Muscle layer of duodenum (tissue), 2 donors: ENCODE results near the gene NFIB.

Experiments
- H3K27ac ChIP-seq: one replicate; pipeline ENCODE4 v1.7.0; 2013; ENCODE audit warnings: mild to moderate bottlenecking, low read length
- H3K27me3 ChIP-seq: one replicate; pipeline ENCODE4 v1.7.0; 2013; ENCODE audit warnings: low read depth, mild to moderate bottlenecking, control low read depth, low read length
- H3K36me3 ChIP-seq, 2 donors: one replicate each; pipeline ENCODE4 v1.7.0; 2013; ENCODE audit warnings: low read length in 2 of 2, control low read depth in 1 of 2, mild to moderate bottlenecking in 1 of 2; ENCODE audit not compliant: insufficient read depth in 2 of 2, control insufficient read depth in 1 of 2
- H3K4me1 ChIP-seq, 2 donors: one replicate each; pipeline ENCODE4 v1.7.0; 2013; ENCODE audit warnings: low read length in 2 of 2, mild to moderate bottlenecking in 2 of 2, control low read depth in 1 of 2, moderate library complexity in 1 of 2; ENCODE audit not compliant: insufficient read depth in 2 of 2, control insufficient read depth in 1 of 2
- H3K4me3 ChIP-seq, 2 donors: one replicate each; pipeline ENCODE4 v1.7.0; 2013; ENCODE audit warnings: low read length in 2 of 2, low read depth in 1 of 2, mild to moderate bottlenecking in 1 of 2
- H3K9me3 ChIP-seq, 2 donors: one replicate each; pipeline ENCODE4 v1.7.0; 2013; ENCODE audit warnings: low read length in 2 of 2, control low read depth in 1 of 2, mild to moderate bottlenecking in 1 of 2; ENCODE audit not compliant: control insufficient read depth in 1 of 2
- donor health status: healthy.

The NFIB gene

DNA sequence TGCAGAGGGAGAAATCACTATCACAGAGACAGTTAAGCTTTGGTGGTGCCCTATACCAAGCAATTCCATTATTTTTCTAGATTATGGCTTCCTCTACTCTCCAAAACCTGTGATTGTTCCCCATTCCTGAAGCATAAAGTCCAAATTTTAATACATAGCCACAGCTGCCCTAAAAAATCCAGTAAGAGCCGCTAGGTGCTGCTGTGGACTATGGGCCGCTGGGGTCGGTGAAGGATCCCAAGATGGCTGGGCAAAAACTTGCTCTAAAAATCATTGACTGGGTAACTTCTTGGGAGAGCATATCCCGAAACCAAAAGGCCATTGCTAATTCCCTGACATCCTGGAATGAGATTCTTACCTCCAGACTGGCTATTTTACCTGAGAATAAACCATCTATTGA, 245.3 kb downstream of the NFIB start:
- H3K36me3 ChIP-seq = no peaks in the 10 kb centered on the region
- H3K4me1 ChIP-seq = no peaks in the 10 kb centered on the region
- no peaks in the 10 kb centered on the region for H3K9me3 ChIP-seq
- no peak overlapping the region for H3K27ac ChIP-seq
- H3K4me3 ChIP-seq = no peak overlapping the region
- no peaks in the 10 kb centered on the region for H3K27me3 ChIP-seq

DNA sequence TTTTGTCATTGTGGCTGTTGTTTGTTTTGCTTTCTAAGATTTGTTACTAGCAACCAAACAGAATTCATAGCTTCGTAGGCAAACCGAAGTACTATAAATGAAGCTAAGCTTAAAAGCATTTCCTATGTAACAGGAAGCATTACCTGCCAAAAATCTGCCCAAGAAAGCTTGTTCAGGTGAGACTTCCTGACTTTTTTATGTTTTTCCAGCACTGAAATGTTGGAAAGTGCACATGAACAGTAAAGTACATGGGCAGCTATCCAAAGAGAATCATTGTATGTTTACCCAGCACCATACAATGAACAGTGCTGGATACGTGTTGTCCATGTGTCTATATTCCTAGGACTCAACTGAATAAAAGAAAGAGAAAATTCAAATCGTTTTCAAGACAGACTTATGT, 247.1 kb downstream of the NFIB start:
- no peak overlapping the region for H3K27ac ChIP-seq
- no peaks in the 10 kb centered on the region for H3K9me3 ChIP-seq
- H3K4me3 ChIP-seq = no peak overlapping the region
- H3K36me3 ChIP-seq = no peaks in the 10 kb centered on the region
- no peaks in the 10 kb centered on the region for H3K4me1 ChIP-seq
- H3K27me3 ChIP-seq = no peaks in the 10 kb centered on the region

GRCh38 chr9:14066032-14066431, 247.9 kb downstream of the NFIB start:
- no peaks in the 10 kb centered on the region for H3K4me1 ChIP-seq
- no peak overlapping the region for H3K27ac ChIP-seq
- no peak overlapping the region for H3K4me3 ChIP-seq
- H3K36me3 ChIP-seq = no peaks in the 10 kb centered on the region
- H3K27me3 ChIP-seq = no peaks in the 10 kb centered on the region
- H3K9me3 ChIP-seq = no peaks in the 10 kb centered on the region

DNA sequence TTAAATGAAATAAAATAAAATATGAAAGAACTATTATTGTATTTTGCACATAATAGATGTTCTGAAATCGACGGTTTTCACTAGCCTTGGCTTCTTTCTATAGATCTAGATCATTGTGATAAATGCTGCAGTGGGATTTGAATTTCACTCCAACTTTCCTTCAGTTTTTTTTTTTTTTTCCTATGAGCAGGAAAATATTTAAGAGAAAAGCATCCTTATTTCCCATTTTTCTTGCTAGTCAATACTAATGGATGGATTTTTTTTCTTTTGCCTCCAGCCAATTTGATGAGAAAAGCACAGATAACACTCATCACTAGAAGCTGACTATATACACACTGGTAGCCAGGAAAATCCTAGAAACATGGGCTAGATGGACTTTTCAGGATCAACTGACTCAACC, 249.0 kb downstream of the NFIB start:
- no peak overlapping the region for H3K4me3 ChIP-seq
- H3K9me3 ChIP-seq = no peaks in the 10 kb centered on the region
- H3K4me1 ChIP-seq = no peaks in the 10 kb centered on the region
- H3K27ac ChIP-seq = no peak overlapping the region
- no peaks in the 10 kb centered on the region for H3K27me3 ChIP-seq
- H3K36me3 ChIP-seq = no peaks in the 10 kb centered on the region

DNA sequence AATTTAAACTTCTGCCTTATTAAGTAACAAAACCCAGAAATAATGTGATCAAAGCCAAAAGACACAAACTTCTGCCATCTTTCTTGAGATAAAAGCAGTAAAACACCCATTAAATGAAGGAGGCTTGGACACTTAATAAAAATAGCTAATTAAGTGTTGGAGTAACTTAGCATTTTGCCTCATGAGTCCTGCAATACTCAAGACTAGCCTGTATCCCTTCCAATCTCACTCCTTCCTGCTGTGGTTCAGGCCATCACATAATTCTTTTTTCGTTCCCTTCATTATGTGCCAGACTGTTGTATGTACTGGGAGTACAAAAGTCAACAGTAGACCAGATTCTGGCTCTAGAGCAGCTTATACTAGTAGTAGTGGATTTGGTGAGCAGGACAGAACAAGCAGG, 250.2 kb downstream of the NFIB start:
- Histone ChIP-seq H3K27me3 (no peaks in the 10 kb centered on the region), H3K4me1 (no peaks in the 10 kb centered on the region), H3K27ac (no peak overlapping the region), H3K36me3 (no peaks in the 10 kb centered on the region), H3K4me3 (no peak overlapping the region), H3K9me3 (no peaks in the 10 kb centered on the region)

DNA sequence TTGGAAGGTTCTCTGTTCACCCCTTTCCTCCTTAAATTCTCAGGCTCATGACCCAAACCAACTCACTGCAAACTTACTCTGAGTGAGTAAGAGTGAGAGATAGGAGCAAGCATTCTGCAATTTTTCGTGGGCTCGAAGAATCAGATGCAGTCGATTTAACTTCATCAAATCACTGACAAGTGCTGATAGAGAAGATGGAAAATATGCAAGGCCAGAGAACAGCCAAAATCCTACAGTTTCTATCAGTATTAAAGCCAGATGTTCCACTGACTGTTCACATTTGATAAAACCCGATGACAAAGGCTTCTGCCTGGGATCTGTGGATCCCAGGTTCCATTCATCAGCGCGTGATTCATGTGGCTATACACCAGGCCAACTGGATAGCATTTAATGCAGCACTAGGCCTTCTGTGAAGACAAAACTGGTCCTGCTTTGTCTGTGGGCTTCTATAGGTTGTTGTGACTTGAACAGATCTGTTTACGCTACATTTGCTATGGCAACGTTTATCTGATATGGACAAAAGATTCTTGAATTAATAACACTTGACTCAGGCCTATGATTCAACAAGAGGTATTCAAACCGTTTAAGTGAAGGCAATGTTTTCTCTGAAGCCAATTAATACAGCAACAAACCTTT, 251.2 kb downstream of the NFIB start:
- H3K27ac ChIP-seq = no peak overlapping the region
- H3K4me3 ChIP-seq = no peak overlapping the region
- no peaks in the 10 kb centered on the region for H3K36me3 ChIP-seq
- no peaks in the 10 kb centered on the region for H3K9me3 ChIP-seq
- no peaks in the 10 kb centered on the region for H3K4me1 ChIP-seq
- H3K27me3 ChIP-seq = no peaks in the 10 kb centered on the region

DNA sequence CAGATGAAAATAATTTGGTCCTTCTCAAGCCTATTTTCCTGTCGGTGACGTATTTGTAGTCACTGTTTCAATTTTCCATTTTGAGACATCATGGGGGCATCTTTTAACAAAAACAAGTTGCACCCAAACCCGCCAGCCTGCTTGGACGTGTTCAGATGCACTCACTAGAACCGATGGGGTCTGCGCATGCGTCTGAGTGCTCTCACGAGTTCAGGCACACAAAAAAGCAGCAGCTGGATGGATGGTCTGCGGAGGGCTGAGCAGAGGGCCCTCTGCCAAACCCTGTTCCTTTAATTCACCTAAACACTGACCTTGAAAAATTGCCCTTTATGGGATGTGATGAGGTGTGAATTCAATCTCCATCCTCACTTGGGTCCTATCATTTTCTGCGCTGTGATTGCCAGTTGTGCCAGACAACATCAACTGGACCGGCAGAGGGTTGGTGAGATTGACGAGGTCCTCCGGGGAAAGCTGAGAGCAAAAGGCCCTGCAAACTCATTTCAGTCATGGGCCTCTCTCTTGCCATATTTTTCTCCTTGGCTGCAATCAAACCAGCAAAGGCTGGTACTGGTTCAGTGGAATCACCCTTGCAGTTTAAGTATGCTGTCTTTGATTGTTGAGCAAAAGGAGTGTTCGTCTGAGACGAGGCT, 251.9 kb downstream of the NFIB start:
- Histone ChIP-seq H3K27ac (no peak overlapping the region), H3K9me3 (no peaks in the 10 kb centered on the region), H3K36me3 (no peaks in the 10 kb centered on the region), H3K27me3 (no peaks in the 10 kb centered on the region), H3K4me1 (no peaks in the 10 kb centered on the region), H3K4me3 (no peak overlapping the region)

DNA sequence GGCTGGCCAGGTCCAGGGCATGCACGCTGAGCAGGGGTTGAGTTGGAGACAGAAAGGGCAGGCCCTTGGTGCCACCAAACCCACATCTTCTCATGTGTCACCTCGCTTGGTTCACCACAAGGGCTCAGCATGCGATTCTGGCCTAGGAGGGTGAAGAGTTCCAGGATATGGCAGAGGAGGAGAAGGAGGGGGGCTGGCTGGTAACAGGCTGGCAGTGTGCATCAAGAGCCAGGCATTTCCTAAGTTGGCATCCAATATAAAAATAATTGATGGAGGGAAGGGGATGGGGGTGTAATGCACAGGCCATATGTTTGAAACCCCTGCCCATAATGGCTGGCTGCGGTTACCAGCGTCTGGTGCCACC, 255.6 kb downstream of the NFIB start:
- Histone ChIP-seq H3K4me1 (no peaks in the 10 kb centered on the region), H3K9me3 (no peaks in the 10 kb centered on the region), H3K27ac (no peak overlapping the region), H3K27me3 (no peaks in the 10 kb centered on the region), H3K36me3 (no peaks in the 10 kb centered on the region), H3K4me3 (no peak overlapping the region)

DNA sequence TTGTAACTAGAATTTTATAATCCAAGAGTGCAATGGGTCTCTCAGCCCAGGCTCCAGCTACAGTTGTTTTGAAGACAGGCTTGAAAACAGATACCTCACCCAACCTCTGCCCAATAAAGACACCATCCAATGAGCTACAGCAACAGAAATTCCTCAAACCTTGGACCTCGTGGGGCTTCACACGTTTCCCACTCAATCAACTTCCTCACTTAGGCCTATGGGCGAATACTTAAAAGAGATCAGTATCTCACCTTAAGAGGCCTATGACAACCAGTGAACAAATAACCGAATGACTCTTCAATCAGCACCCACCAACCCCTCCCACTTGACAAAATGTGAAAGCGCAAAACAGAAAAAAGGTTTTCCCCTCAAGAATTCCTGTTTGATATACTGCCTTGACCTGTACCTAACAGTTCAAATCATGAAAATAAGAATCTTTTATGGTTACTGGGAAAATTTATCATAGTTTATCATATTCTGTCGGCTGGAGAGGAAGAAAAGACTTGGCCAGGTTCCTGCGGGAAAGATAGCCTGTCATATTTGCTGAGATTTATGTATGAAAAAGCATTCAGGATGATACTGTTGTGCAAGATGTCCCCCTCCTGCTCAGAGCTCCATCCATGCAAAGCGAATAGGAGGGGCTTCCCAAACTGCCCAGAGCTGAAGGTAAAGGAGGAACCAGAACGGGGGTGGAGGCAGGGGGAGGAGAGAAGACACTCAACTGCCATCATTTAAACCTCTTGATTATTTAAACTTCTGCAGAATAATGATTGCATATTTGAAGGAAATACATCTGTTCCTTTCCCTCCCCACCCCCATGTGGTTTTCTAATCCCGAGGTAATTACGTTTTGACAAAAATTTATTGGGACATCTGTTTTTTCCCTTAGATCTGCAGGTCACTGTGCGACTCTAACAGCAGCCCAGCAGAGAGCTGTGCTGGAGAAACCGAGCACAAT, 256.3 kb downstream of the NFIB start:
- no peaks in the 10 kb centered on the region for H3K27me3 ChIP-seq

DNA sequence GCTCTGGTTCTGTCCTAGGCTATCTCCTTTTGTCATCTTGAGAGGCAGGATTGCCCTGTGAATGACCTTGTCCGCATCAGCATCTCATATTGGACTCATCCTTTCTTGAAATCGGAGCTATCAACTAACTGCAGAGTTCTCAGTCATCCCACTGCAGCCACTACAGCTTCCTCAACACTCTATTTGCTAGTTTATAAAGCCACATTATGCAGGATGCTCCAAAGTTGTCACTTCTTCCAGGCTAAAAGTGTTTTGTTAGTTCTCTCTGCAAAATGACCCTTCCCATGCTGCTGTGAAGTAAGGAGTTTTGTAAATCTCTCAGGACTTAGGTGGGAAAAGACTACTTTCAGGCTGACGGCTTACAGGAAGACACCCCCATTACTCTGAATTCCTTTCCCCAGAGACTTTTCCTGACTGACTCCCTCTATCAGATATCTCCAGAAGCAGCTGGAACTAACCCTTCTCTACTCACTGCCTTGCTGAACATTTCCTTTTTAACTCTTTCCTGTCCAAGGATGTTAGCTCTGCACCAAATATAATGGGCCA, 257.6 kb downstream of the NFIB start:
- Histone ChIP-seq H3K27me3 (no peaks in the 10 kb centered on the region), H3K27ac (no peak overlapping the region), H3K4me3 (no peak overlapping the region), H3K9me3 (no peaks in the 10 kb centered on the region), H3K36me3 (no peaks in the 10 kb centered on the region), H3K4me1 (no peaks in the 10 kb centered on the region)

More for the DNA sequence above, 256.3 kb downstream of the NFIB start:
- no peaks in the 10 kb centered on the region for H3K9me3 ChIP-seq
- no peak overlapping the region for H3K27ac ChIP-seq
- H3K36me3 ChIP-seq = no peaks in the 10 kb centered on the region
- H3K4me3 ChIP-seq = no peak overlapping the region
- H3K4me1 ChIP-seq = no peaks in the 10 kb centered on the region

DNA sequence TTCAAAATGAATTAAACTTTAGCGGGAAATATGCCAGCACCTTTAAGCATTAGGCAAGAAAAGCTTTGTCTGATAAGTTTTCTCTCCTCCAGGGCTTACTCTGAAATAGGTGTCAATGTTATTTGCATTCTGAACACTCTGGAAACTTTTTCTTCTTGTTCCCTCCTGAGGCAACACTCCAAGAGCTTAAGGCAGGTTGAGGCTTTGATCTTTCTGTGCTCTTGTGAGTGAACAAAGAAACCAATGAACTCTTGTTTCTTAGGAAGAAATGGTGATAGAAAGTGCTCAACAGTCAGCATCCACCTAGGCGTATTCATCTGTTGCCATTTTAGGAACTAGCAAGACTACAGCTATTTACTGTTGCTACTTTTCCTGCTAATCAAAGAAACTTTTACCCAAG, 259.8 kb downstream of the NFIB start:
- H3K27ac ChIP-seq = no peak overlapping the region
- H3K36me3 ChIP-seq = no peaks in the 10 kb centered on the region
- no peak overlapping the region for H3K4me3 ChIP-seq
- no peaks in the 10 kb centered on the region for H3K9me3 ChIP-seq
- no peaks in the 10 kb centered on the region for H3K4me1 ChIP-seq
- H3K27me3 ChIP-seq = no peaks in the 10 kb centered on the region
